MM.1S (cell line): ENCODE measurements around the gene FRAS1.

Source experiments
- DNase-seq: peaks from one replicate; pipeline ENCODE4 v3.0.0-alpha.2; 2015
- H2AFZ ChIP-seq: fragments of 300-600 bp; sonication (generic); 2 replicates; pipeline ENCODE4 v1.6.0; 2016; ENCODE audit warnings: antibody characterized with exemption, low read length
- H3F3A ChIP-seq: fragments of 300-600 bp; sonication (generic); 2 replicates; pipeline ENCODE4 v1.6.1; 2016; ENCODE audit warnings: mild to moderate bottlenecking, antibody characterized with exemption, low read length, moderate library complexity, mixed read lengths; ENCODE audit not compliant: insufficient read depth
- H3K27ac ChIP-seq: fragments of 300-600 bp; sonication (generic); 2 replicates; pipeline ENCODE4 v1.5.1; 2016; ENCODE audit warnings: mild to moderate bottlenecking, low read length
- H3K27me3 ChIP-seq: fragments of 300-600 bp; sonication (generic); replicated peaks from 2 replicates; pipeline ENCODE4 v1.6.0; 2016; ENCODE audit warnings: low read length; ENCODE audit not compliant: insufficient read depth
- H3K36me3 ChIP-seq: fragments of 300-600 bp; sonication (generic); replicated peaks from 2 replicates; pipeline ENCODE4 v1.6.1; 2016; ENCODE audit warnings: mild to moderate bottlenecking, low read length, mixed read lengths; ENCODE audit not compliant: insufficient read depth
- H3K4me1 ChIP-seq: fragments of 300-600 bp; sonication (generic); 2 replicates; pipeline ENCODE4 v1.6.1; 2016; ENCODE audit warnings: low read length, mixed read lengths
- H3K4me2 ChIP-seq: fragments of 300-600 bp; sonication (generic); 2 replicates; pipeline ENCODE4 v1.6.0; 2016; ENCODE audit warnings: low read depth, low read length
- H3K4me3 ChIP-seq: fragments of 300-600 bp; sonication (generic); 2 replicates; pipeline ENCODE4 v1.5.1; 2016; ENCODE audit warnings: low read length, mixed read lengths
- H3K79me2 ChIP-seq: fragments of 300-600 bp; sonication (generic); 2 replicates; pipeline ENCODE4 v1.6.1; 2016; ENCODE audit warnings: mixed run types, low read length, mixed read lengths
- H3K9ac ChIP-seq: fragments of 300-600 bp; sonication (generic); 2 replicates; pipeline ENCODE4 v1.6.1; 2016; ENCODE audit warnings: low read length, mixed read lengths
- H3K9me2 ChIP-seq: fragments of 300-600 bp; sonication (generic); replicated peaks from 2 replicates; pipeline ENCODE4 v1.6.1; 2016; ENCODE audit warnings: mild to moderate bottlenecking, low read length, mixed read lengths; ENCODE audit not compliant: insufficient read depth
- H3K9me3 ChIP-seq: fragments of 300-600 bp; sonication (generic); replicated peaks from 2 replicates; pipeline ENCODE4 v1.6.1; 2016; ENCODE audit warnings: mild to moderate bottlenecking, low read length, mixed read lengths; ENCODE audit not compliant: insufficient read depth
- H4K20me1 ChIP-seq: fragments of 300-600 bp; sonication (generic); 2 replicates; pipeline ENCODE4 v1.6.1; 2016; ENCODE audit warnings: mild to moderate bottlenecking, low read length, moderate library complexity, mixed read lengths; ENCODE audit not compliant: insufficient read depth
- CTCF ChIP-seq: fragments of 300-600 bp; sonication (generic); IDR thresholded peaks from 2 replicates; pipeline ENCODE4 v1.5.1; 2016; ENCODE audit warnings: antibody characterized with exemption, low read length, mixed read lengths
- EZH2 ChIP-seq: fragments of 300-600 bp; sonication (generic); optimal IDR thresholded peaks from 2 replicates; pipeline ENCODE3; 2017; ENCODE audit warnings: low read depth, mild to moderate bottlenecking, antibody characterized with exemption, low read length, mixed read lengths
- EZH2phosphoT487 ChIP-seq: fragments of 300-600 bp; sonication (generic); IDR thresholded peaks from 2 replicates; pipeline ENCODE4 v1.6.1; 2018; ENCODE audit warnings: antibody characterized with exemption, low read length

Gene FRAS1

DNA sequence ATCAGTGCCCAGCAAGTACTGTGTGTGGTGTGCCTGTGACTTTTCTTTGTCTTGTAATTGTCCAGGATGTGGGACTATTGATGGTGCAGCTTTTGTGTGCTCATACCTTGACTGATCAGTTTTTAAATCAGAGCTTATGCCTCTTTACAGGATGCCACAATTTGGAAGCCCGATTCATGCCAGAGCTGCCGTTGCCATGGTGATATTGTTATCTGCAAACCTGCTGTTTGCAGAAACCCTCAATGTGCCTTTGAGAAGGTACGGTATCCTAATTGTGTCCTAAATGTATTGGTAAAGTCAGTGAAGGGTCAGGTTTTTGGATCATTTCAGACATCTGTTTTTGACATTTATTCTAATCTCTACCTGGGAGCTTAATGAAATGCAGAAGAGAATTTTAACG is 180.2 kb downstream of the FRAS1 start:
- H3K9ac ChIP-seq, result no peak overlapping the region
- H3K36me3 ChIP-seq, result no peaks in the 10 kb centered on the region
- no peak for TF ChIP-seq EZH2
- TF ChIP-seq CTCF, result no peak
- TF ChIP-seq EZH2phosphoT487, result no peak
- no peak overlapping the region for H3K4me3 ChIP-seq
- no peaks in the 10 kb centered on the region for H3F3A ChIP-seq
- no peaks in the 10 kb centered on the region for H3K4me1 ChIP-seq
- H3K27me3 ChIP-seq, result no peaks in the 10 kb centered on the region
- no peaks in the 10 kb centered on the region for H3K9me2 ChIP-seq
- no peak overlapping the region for H2AFZ ChIP-seq
- H3K79me2 ChIP-seq, result no peaks in the 10 kb centered on the region
- no peak overlapping the region for H3K4me2 ChIP-seq
- no peak overlapping the region for H3K27ac ChIP-seq
- no peaks in the 10 kb centered on the region for H3K9me3 ChIP-seq
- no peak for DNase-seq
- no peaks in the 10 kb centered on the region for H4K20me1 ChIP-seq

- no peaks in the 10 kb centered on the region for H3K36me3 ChIP-seq
- no peaks in the 10 kb centered on the region for H4K20me1 ChIP-seq
- TF ChIP-seq EZH2 (no peak), CTCF (no peak), EZH2phosphoT487 (no peak)
- H3F3A ChIP-seq, result no peaks in the 10 kb centered on the region
- no peaks in the 10 kb centered on the region for H3K9me3 ChIP-seq
- DNase-seq, result no peak
- H3K27ac ChIP-seq, result no peak overlapping the region
- no peaks in the 10 kb centered on the region for H3K9me2 ChIP-seq
- H3K4me1 ChIP-seq, result no peaks in the 10 kb centered on the region
- H3K79me2 ChIP-seq, result no peaks in the 10 kb centered on the region
- H3K27me3 ChIP-seq, result no peaks in the 10 kb centered on the region
- no peak overlapping the region for H2AFZ ChIP-seq
- no peak overlapping the region for H3K4me2 ChIP-seq
- H3K9ac ChIP-seq, result no peak overlapping the region
- no peak overlapping the region for H3K4me3 ChIP-seq
These were observed 184.9 kb downstream of the FRAS1 start for GRCh38 chr4:78242071-78242470.

GRCh38 chr4:78244705-78245485 is 187.8 kb downstream of the FRAS1 start:
- no peak overlapping the region for H3K4me3 ChIP-seq
- no peak overlapping the region for H3K27ac ChIP-seq

More at GRCh38 chr4:78244705-78245485, 187.8 kb downstream of the FRAS1 start:
- TF ChIP-seq EZH2phosphoT487, result no peak
- no peak for TF ChIP-seq CTCF
- no peak for TF ChIP-seq EZH2
- Histone ChIP-seq H3K9me3 (no peaks in the 10 kb centered on the region), H3K9ac (no peak overlapping the region), H3K9me2 (no peaks in the 10 kb centered on the region), H3K79me2 (no peaks in the 10 kb centered on the region), H3K4me2 (no peak overlapping the region), H2AFZ (no peak overlapping the region), H3F3A (no peaks in the 10 kb centered on the region), H4K20me1 (no peaks in the 10 kb centered on the region), H3K36me3 (no peaks in the 10 kb centered on the region), H3K4me1 (no peaks in the 10 kb centered on the region), H3K27me3 (no peaks in the 10 kb centered on the region)
- no peak for DNase-seq
